Esophagus squamous epithelium (tissue), 4 donors: ENCODE measurements around the gene BRIX1.

ENCODE experiments used
- CTCF ChIP-seq, 6 experiments: fragments of 450-650 bp in 4 of 6; fragments of 200-600 bp in 2 of 6; sonication (generic) in 2 of 6; IDR thresholded peaks; one replicate each; pipeline ENCODE4 v1.5.1; 2016 to 2019; ENCODE audit warnings: antibody characterized with exemption in 6 of 6, mild to moderate bottlenecking in 4 of 6, moderate library complexity in 4 of 6
- POLR2A ChIP-seq, 4 donors: fragments of 450-650 bp; IDR thresholded peaks; one replicate each; pipeline ENCODE4 v1.6.1; 2017; ENCODE audit warnings: antibody characterized with exemption in 4 of 4, mild to moderate bottlenecking in 4 of 4, moderate library complexity in 3 of 4

DNA sequence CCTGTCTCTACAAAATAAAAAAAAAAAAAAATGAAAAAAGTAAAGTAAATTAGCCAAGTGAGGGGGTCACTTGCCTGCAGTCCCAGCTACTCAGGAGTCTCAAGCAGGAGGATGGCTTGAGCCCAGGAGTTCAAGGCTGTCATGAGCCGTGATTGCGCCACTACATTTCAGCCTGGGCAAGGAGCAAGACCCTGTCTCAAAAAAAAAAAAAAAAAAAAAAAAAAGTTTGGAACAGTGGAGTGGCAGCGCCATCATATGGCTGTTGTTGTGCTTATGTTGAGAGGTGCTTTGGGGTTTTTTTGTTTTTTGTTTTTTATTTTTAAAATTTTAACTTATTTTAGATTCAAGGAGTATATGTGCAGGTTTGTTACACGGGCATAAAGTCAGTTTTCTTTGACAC is 3.6 kb downstream of the BRIX1 start:
- no peak for TF ChIP-seq CTCF (IDR thresholded peaks at IDR 0.05)
- no peak for TF ChIP-seq POLR2A (IDR thresholded peaks at IDR 0.05)
